ELR (cell line): Measurements from ENCODE around the gene LINGO4.

ENCODE experiments used
- DNase-seq: peaks from one replicate; pipeline ENCODE4 v3.0.0-alpha.2; 2015; ENCODE audit warnings: low read depth

Gene LINGO4, protein sequence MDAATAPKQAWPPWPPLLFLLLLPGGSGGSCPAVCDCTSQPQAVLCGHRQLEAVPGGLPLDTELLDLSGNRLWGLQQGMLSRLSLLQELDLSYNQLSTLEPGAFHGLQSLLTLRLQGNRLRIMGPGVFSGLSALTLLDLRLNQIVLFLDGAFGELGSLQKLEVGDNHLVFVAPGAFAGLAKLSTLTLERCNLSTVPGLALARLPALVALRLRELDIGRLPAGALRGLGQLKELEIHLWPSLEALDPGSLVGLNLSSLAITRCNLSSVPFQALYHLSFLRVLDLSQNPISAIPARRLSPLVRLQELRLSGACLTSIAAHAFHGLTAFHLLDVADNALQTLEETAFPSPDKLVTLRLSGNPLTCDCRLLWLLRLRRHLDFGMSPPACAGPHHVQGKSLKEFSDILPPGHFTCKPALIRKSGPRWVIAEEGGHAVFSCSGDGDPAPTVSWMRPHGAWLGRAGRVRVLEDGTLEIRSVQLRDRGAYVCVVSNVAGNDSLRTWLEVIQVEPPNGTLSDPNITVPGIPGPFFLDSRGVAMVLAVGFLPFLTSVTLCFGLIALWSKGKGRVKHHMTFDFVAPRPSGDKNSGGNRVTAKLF

DNA sequence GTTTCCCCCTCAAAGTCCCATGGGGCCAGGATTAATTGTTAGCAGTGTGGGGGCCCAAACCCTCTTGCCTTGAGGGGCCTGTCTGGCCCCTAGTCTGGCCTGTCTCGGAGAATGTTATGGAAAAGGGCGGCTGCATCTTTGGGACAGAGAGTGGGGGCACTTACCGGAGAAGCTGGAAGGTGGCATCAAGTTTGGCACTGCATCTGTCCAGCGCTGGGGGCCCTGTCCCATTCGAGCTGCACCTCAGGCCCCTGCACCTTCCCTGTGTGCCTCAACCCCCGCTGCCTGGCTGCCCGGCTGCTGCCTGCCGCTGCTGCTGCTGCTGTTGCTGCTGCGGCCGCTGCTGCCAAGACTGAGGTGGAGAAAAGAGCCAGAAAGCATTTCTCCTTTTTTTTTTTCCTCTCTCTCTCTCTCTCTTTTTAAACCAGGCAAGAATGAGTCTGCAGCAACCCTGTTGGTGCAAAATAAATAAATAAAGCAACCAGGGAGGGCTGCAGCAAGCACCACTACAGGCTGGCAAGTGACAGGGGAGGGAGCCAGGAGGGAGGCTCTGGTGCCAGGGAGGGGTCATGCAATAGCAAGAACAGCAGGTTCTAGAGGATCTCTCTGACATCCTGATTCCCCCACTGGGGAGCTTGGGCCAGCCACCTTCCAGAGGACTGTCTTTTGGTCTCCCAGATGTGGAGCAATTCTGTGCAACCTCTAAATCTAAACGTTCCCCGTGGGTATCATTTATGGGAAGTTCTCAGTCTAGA lies at the start of gene LINGO4:
TSS of gene LINGO4 (minus strand) at position 354 of the 755 bp plus-strand sequence. CDS start 2,715 bp downstream, outside the sequence.
- DNase-seq: no peak

DNA sequence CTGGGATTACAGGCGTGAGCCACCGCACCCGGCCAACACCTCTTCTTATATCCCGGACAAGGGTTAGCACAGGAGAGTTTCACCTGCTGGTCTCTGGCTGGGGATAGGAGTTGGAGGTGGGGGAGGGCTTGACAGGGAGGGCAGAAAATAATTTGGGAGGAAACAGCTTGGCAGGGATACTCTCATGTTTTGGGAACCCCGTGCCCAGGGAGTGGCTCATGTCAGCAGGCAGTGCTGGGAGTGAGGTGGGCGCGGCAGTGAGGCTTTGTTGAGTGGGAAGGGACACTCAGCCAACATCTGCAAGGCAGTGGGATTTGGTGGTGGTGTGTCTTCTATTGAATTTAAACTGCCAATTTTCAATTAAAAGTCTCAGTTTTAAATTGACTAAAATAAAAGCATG lies 49.4 kb upstream of the LINGO4 start:
- no peak for DNase-seq

DNA sequence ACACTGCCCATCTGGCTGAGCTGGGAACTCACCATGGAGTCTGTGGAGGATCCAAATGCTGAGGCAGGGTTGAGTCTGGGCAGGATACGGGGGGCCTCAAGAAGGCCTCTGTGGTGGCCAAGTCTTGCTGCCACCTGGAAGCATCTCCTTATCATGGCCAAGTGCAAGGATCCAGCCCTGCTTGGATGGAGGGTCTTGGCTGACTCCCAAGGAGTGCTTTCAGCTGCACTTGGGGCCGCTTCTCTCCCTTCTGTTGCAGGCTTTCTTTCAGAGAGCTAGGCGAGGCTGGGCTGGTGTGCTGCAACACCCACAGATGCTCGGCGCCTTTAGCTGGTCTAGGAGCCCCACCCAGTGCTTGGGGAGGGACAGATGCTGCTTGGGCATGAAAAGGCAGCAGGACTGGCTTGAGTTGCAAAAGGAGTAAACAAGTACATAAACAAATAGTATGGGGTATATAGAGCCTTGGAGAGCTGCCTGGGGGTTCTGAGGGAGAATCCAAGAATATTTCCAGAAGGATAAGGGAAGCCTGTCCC lies 48.3 kb upstream of the LINGO4 start, which contains the start of gene THEM5:
TSS of gene THEM5 (minus strand) at position 302 of the 533 bp plus-strand sequence. CDS start at position 155, 147 bp downstream.
- DNase-seq: no peak

DNA sequence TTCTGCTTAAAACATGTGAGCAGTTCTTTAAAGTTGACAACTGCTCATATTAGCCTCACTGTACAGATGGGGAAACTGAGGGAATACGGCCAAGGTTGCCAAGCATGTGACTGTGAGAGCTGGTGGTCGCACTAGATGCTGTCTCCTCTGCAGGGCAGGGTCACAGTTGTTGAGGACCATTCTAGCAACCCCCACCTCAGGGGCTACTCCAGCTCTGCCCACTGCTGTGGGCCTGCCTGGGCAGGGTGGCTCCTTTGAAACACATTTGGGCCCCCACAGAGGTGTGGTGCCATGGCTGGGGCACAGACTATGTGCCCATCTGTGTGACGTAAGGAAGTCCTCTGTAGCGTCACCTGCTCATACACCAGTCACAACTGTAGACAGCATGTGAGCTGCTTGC lies 47.5 kb upstream of the LINGO4 start:
- no peak for DNase-seq

DNA sequence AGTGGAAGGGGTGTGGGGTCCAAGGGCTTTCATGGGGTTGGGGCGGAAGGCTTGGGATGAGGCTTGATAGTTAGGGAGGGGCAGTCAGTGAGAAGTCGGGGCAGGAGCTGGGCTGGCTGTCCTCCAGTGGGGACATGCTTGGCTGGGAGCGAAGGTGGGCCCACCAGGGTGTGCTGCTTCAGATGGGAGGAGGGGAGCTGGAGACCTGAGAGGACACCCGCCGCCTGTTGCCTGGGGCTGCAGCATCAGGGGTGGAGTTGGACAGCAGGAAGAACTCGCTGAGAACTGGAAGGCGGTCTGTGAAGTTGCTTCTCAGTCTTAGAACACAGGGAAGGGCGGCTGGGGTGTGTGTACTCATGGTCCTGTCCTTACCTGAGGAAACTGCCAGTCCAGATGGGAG lies 46.7 kb upstream of the LINGO4 start:
- DNase-seq: no peak

DNA sequence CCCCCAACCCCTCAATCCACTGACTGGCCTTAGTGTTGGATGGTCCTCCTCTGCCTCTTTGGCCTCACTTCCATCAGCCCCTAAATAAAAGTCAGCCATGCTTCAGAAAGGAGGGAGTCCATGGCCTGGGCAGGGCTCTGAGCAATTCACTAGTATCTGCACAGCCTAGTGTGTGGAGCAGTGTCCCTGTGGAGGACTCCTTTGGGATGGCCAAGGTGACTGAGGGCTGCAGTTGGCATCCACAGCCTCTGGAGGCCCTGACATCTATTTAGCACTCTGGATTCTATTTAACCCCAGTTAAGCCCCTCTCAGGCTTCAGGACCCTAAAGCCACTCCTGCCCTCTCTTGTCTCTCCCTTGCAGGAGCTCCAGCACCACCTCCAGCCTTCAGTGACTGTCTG lies 44.7 kb upstream of the LINGO4 start:
- DNase-seq: no peak

DNA sequence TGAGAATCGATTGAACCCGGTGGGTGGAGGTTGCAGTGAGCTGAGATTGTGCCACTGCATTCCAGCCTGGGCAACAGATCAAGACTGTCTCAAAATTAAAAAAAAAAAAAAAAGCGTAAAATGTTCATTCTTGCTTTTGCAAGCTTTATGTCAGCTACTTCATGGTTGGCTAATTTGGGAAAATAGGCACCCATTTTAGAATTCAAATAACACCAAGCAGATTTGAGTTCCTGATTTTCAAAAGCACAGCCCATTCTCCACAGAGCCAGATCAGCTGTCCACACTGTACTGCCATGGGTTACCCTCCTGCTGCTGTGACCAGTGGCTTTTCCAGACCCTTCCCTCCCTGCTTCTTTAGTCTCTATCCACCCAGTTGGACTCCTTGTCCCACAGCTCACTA lies 43.9 kb upstream of the LINGO4 start:
- no peak for DNase-seq

DNA sequence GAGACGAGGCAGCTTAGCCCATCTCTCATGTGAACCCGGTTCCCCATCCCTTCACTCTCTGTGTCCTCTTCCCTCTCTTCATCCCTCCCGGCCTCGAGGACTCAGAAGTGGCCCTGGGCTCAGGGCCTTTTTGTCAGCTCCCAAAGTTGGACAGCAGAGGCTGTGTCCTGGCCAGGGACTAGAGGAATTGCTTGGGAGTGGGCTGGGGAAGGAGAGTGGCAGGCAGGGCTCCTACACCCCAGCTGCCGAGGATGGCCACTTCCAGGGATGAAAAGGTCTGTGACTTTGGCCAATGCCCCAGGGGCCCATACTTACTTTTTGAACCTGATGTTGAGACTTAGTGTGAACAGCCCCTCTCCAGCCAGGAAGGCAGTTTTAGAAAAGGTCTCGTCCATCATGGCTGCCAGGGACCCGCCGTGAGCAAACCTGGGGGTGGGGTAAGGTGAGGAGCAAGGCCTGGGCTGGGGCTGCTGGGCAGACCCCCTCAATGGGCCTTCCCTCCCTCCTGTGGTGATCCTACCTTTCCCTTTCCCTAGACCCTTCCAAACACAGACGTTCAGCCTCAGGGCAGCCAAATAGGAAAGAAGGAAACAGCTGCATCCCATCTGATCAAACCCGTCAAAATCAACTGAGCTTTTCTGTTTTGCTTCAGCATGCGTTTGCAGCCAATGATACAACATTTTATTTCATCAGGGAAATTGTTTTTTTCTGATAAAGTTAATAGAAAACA lies 42.8 kb upstream of the LINGO4 start:
- no peak for DNase-seq

DNA sequence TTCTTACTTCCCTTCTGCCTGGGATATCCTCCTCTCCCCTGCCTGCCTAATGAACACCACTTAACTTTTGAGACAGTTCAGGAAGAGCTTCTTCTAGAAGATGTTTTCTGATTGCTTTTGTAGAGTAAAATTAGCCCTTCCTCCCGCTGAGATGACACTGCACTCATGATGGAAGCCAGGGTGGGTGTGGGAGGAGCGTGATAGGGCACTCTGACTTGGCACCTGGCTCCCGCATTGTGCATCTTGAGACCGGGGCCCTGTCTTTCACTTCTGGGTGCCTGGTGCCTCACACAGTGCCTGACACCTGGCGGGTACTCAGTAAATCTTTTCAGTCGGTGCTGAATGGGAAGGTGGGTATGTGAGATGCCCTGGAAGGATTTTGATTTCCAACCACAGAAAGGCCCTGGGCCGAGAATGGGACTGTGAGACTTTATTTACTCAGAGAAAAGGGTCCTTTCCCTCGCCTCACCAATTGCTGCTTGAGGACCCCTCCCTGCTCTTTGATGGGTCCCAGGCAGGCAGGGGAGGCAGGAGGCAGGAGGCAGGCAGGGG lies 41.5 kb upstream of the LINGO4 start:
- no peak for DNase-seq

DNA sequence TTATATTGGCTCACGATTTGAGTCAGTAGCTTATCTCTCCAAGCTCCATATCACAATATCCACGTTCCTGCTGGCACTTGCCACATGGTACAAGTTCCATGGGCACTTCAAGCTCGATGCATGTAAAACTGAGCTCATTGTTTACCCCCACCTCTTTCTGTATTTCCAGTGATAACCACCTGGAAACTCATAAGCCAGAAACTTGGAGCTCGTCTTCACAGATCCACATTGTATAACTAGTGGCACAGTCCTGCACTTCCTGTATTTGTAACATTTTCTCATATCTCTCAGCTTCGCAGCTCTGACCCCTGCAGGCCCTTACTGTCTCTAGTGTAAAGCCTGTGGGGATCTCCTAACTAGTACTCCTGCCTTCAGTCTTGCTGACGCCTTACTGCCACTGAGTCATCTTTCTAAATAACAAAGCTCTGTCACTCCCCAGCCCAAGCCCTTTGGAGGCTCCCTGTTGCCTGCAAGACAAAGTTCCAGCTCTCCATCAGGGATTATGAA lies 40.9 kb upstream of the LINGO4 start:
- peak; percentile 91 for DNase-seq

DNA sequence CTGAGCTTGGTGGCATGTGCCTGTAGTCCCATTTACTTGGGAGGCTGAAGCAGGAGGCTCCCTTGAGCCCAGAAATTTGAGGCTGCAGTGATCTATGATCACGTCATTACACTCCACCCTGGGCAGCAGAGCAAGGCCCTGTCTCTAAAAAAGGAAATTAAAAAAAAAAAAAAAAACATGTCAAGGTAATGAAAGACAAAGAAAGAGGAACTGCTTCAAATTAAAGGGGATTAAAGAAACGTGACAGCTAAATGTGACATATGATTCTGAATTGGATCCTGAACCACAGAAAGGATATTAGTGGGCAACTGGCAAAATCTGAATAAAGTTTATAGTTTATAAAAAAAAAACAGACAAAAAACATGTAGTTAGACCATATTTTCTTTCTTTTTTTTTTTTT lies 38.2 kb upstream of the LINGO4 start:
- no peak for DNase-seq

DNA sequence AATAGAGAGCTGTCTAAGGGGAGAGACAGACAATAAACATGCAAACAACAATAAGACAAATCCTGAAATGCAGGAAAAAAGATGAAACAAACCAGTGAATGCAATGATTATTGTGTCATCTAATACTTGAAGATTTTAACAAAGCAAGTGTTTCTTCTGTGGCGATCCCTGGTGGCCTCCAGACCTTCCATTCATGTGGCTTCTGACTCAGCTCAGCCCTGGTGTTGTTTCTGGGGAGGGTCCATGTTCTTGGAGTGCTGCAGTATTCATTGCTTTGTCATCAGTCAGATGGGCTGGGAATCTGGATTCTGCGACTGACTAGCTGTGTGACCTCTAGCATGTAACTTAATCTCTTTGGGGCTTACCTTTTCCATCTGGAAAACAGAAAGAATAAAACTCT lies 35.9 kb upstream of the LINGO4 start:
- peak; percentile 57 for DNase-seq

DNA sequence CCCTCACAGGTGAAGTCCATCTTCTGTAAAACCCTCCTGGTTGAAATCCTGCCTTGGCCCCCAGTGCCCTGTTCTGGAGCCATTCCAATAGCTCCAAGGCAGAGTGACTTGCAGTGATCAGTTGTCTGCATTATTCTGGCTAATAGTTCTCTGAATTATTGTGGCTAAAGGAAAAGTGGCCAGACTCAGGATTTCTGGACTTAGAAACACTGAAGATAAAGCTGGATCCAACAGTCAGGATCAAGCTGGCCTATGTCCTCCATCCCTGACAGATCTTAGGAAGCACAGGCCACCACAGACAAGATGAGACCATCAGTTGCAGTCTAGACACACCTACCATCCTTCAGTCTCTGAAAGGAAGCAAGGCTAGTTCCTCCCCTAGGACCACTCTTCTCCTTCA lies 35.2 kb upstream of the LINGO4 start:
- DNase-seq: no peak

DNA sequence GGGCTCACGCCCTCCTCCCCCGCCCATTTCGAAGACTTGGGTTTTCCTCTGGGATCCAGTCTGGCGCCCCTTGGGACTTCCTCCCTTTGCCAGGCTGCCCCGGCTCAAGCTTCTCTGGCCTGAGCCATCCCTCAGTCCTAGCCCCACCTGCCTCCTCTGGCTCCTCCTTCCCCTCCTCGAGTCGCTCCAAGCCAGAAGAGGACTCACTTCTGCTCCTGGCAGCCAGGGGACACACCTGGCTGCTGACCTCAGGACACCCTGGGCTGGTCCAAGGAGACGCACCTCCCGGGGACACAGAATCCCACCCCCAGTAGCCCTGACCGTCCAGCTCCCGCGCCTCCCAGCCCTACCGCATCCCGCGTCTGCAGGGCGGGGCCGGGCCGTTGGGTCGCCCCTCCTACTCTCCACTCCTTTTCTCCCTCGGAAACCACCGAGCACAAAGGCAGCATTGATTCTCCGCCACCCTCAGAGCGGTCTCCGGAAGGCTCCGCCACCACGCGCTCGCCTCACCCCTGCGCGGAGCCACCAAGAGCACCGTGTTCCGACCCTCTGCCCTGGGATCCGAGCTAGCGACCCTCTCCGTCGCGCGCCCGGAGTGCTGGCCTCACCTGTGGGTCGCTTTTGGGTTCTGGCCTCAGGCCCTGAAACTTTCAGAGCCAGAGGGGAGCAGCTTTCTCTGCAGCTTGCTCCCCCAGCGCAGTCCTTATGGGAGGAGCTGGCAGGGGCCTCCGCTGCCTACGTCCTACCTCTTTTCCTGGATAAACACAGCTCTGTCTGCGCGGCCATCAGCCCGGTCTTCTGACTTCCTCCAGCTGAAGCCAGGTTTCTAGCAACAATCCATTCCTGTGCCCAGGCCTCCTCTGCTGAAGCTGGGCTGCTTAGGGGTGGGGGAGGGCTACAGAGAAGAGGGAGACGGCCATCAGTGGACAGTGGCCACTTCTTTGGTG lies 34.5 kb upstream of the LINGO4 start, which contains the start of gene C2CD4D:
TSS of gene C2CD4D (minus strand) at position 364 of the 947 bp plus-strand sequence. CDS start 831 bp downstream, outside the sequence.
- no peak for DNase-seq

DNA sequence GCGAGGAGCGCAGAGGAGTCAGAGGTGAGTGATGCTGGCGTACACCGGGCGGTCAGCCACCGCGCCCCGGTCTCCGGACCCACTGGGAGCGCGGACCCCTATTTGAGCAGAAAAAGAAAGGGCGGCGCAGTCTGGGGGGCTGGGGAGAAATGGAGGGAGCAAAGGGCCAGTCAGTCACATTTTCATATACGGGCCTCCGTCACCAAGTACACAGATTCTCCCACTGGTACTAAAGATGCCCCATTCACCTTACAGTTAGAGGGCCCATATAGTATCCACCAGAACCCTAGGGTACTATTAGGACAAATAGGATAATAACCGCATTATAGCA lies 33.8 kb upstream of the LINGO4 start:
- DNase-seq: no peak

DNA sequence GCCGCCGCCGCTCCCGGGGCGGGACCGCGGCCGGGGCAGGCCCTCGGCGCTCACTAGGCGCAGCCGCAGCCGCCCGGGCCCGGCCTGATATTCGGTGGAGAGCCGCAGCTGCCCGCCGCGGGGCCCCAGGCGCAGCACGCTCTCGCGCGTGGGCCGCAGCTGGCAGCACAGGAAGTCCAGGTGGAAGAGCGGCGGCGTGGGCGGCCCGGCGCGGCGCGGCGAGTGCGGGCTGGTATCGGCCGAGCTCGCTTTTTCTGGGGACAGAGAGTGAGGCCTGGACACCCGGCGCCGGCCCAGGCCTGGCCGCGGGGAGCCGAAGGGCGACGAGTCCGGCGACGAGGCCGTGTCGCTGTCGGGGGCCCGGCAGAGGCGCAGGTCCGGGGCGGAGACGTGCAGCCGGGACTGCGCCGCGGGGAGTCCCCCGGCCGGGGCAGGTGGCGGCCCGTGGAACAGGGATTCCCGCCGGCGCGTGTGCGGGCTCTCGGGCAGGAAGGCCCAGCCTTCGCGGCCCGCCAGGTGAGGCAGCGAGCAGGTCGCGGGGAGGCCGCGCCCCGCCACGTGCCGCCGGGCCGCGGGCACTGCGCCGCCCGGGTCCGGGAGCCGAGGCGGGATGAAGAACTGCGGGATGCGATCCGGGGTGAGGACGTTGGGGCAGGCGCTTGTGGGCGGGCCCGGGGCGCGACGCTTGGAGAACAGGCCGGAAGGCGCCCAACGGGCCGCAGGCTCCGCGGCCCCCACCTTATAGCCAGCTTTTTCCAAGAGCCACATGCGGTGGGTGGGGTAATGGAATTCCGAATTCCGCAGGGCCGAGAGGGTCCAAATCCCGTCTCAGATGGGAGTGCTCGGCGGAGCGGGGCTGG lies 33.2 kb upstream of the LINGO4 start:
- DNase-seq: peak; percentile 40

DNA sequence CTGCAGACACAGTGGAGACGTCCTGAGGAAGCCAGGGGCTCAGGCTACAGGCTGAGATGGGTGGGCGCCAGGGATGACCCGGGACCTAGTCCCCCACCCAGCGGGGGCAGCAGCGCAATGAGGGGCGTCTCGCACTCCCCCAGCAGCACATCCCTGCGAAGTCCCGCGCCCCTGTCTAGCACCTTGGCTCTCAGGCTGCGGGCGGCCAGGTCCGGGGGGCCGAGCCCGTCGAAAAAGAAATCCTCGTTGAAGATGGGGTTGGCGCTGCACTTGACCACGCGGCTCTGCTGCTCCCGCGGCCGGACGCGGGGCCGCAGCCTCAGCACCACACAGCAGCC lies 32.6 kb upstream of the LINGO4 start:
- DNase-seq: no peak

DNA sequence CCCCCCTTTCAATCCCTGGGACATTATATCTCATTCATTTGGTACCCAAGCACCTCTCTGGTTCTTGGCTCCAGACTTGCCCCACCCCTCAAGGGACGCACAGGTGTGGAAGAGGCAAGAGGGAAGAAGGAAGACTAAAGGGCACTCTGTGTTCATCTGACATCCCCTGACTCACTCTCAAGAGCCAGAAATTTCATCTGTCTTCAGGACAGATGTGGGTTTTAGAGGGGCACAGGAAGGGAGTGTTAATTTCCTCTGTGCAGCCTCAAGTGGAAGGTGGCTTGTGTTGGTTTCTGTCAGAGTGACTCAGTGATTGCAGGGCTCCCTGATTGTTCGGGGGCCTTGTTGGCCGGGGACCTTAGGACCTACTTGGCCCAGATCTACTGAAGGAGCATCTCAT lies 32.0 kb upstream of the LINGO4 start:
- DNase-seq: peak; percentile 15

DNA sequence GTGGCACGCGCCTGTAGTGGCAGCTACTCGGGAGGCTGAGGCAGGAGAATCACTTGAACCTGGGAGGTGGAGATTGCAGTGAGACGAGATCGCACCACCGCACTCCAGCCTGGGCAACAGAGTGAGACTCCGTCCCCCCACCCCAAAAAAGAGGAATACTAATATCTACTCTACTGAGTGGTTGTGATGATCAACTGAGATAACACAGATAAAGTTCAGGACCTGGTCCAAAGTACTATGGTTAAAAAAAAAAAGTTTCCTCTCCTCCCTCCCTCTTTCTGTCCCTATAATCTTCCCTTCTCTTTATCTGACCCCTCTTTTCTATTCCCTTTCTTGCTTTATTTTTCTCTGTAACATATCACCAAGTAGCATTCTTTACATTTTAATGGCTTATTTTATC lies 30.4 kb upstream of the LINGO4 start:
- no peak for DNase-seq
